GM23338 (cell line): ENCODE results near the gene KIF2A.

Experiments
- CREB1 ChIP-seq: fragments of 250-450 bp; sonication (Bioruptor Pico); IDR thresholded peaks from 2 replicates; pipeline ENCODE4 v1.5.0; 2020; ENCODE audit warnings: low read depth, mild to moderate bottlenecking, moderate library complexity
- EZH2 ChIP-seq: fragments of 200-600 bp; sonication (generic); IDR thresholded peaks from one replicate; pipeline ENCODE4 v1.8.0; 2017; ENCODE audit warnings: antibody characterized with exemption, mild to moderate bottlenecking, low read depth; ENCODE audit not compliant: unreplicated experiment
- EZH2phosphoT487 ChIP-seq: fragments of 200-600 bp; sonication (generic); IDR thresholded peaks from one replicate; pipeline ENCODE4 v1.8.1; 2018; ENCODE audit warnings: antibody characterized with exemption; ENCODE audit not compliant: unreplicated experiment
- JUNB ChIP-seq: IDR thresholded peaks from one replicate; pipeline ENCODE4 v1.6.1; 2016; ENCODE audit warnings: antibody characterized with exemption; ENCODE audit not compliant: unreplicated experiment
- POLR2AphosphoS5 ChIP-seq: IDR thresholded peaks from 2 replicates; pipeline ENCODE4 v1.6.1; 2016; ENCODE audit warnings: antibody characterized with exemption, low read depth
- STAT1 ChIP-seq: IDR thresholded peaks from one replicate; pipeline ENCODE4 v1.6.1; 2016; ENCODE audit warnings: antibody characterized with exemption; ENCODE audit not compliant: unreplicated experiment
- ZNF114 ChIP-seq: fragments of 250-450 bp; sonication (Bioruptor Pico); IDR thresholded peaks from 2 replicates; pipeline ENCODE4 v1.5.0; 2020; ENCODE audit warnings: mild to moderate bottlenecking, moderate library complexity
- ZNF331 ChIP-seq: fragments of 250-450 bp; sonication (Bioruptor Pico); IDR thresholded peaks from 2 replicates; pipeline ENCODE4 v1.5.0; 2020; ENCODE audit warnings: low read depth, mild to moderate bottlenecking, moderate library complexity
- TF ChIP-seq, protein P1 (sequence below), 2 experiments: fragments of 200-600 bp in 1 of 2; sonication (generic) in 1 of 2; conservative IDR thresholded peaks; 2 replicates each; pipeline versions ENCODE4 v1.5.1 to v1.6.1; 2016 to 2017; ENCODE audit warnings: antibody characterized with exemption in 2 of 2, low read depth in 2 of 2, mild to moderate bottlenecking in 2 of 2, moderate library complexity in 1 of 2
- TF ChIP-seq, protein P2 (sequence below): IDR thresholded peaks from one replicate; pipeline ENCODE4 v1.6.1; 2018; ENCODE audit warnings: antibody characterized with exemption; ENCODE audit not compliant: unreplicated experiment
- TF ChIP-seq, protein P3 (sequence below): IDR thresholded peaks from 2 replicates; pipeline ENCODE4 v1.6.1; 2016; ENCODE audit warnings: antibody characterized with exemption

DNA sequence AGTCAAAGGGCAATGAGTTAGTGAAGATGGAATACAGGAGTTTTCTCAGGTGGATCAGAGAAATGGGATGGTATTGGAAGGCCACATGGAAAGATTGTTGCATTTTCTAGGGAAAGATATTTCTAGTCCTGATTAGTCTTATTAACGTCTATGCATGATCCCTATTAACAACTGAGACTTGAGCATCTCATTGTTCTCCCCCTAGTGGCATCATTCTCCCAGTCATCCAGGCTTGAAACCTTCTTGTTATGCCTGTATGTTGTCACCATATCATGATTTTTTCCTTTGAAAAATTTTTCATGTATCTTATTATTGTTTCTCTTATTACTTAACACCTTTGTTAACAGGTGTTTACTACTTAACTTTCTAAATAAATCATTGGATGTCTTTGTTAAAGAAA lies 34.4 kb downstream of the KIF2A start:
- TF ChIP-seq, protein P1, sequence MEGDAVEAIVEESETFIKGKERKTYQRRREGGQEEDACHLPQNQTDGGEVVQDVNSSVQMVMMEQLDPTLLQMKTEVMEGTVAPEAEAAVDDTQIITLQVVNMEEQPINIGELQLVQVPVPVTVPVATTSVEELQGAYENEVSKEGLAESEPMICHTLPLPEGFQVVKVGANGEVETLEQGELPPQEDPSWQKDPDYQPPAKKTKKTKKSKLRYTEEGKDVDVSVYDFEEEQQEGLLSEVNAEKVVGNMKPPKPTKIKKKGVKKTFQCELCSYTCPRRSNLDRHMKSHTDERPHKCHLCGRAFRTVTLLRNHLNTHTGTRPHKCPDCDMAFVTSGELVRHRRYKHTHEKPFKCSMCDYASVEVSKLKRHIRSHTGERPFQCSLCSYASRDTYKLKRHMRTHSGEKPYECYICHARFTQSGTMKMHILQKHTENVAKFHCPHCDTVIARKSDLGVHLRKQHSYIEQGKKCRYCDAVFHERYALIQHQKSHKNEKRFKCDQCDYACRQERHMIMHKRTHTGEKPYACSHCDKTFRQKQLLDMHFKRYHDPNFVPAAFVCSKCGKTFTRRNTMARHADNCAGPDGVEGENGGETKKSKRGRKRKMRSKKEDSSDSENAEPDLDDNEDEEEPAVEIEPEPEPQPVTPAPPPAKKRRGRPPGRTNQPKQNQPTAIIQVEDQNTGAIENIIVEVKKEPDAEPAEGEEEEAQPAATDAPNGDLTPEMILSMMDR (conservative IDR thresholded peaks at IDR 0.05; ENCODE audit: low read depth in 2 of 2) = peak; percentile 58 to 60
- TF ChIP-seq POLR2AphosphoS5 (no peak), ZNF331 (CRISPR knock-in tag) (no peak), EZH2phosphoT487 (no peak), JUNB (no peak), EZH2 (no peak), ZNF114 (CRISPR knock-in tag) (no peak), CREB1 (CRISPR knock-in tag) (no peak), STAT1 (no peak)
- TF ChIP-seq, protein P2, sequence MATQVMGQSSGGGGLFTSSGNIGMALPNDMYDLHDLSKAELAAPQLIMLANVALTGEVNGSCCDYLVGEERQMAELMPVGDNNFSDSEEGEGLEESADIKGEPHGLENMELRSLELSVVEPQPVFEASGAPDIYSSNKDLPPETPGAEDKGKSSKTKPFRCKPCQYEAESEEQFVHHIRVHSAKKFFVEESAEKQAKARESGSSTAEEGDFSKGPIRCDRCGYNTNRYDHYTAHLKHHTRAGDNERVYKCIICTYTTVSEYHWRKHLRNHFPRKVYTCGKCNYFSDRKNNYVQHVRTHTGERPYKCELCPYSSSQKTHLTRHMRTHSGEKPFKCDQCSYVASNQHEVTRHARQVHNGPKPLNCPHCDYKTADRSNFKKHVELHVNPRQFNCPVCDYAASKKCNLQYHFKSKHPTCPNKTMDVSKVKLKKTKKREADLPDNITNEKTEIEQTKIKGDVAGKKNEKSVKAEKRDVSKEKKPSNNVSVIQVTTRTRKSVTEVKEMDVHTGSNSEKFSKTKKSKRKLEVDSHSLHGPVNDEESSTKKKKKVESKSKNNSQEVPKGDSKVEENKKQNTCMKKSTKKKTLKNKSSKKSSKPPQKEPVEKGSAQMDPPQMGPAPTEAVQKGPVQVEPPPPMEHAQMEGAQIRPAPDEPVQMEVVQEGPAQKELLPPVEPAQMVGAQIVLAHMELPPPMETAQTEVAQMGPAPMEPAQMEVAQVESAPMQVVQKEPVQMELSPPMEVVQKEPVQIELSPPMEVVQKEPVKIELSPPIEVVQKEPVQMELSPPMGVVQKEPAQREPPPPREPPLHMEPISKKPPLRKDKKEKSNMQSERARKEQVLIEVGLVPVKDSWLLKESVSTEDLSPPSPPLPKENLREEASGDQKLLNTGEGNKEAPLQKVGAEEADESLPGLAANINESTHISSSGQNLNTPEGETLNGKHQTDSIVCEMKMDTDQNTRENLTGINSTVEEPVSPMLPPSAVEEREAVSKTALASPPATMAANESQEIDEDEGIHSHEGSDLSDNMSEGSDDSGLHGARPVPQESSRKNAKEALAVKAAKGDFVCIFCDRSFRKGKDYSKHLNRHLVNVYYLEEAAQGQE = no peak
- TF ChIP-seq, protein P3, sequence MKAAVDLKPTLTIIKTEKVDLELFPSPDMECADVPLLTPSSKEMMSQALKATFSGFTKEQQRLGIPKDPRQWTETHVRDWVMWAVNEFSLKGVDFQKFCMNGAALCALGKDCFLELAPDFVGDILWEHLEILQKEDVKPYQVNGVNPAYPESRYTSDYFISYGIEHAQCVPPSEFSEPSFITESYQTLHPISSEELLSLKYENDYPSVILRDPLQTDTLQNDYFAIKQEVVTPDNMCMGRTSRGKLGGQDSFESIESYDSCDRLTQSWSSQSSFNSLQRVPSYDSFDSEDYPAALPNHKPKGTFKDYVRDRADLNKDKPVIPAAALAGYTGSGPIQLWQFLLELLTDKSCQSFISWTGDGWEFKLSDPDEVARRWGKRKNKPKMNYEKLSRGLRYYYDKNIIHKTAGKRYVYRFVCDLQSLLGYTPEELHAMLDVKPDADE = no peak
